Endothelial cell of umbilical vein (primary cell): ENCODE results near the gene TMEM61.
"Not testable (repeated sequence)": the region's sequence is repeated elsewhere in the genome, so short reads cannot be mapped to it uniquely, and the experiment has no call there.

Experiments used
- CTCF ChIP-seq, 2 donors: IDR thresholded peaks; 1 replicate in 1 of 2; 2 replicates in 1 of 2; pipeline ENCODE4 v1.5.1; 2011; ENCODE audit warnings: low read length in 2 of 2, mild to moderate bottlenecking in 2 of 2, moderate library complexity in 2 of 2, control low read depth in 1 of 2, inconsistent platforms in 1 of 2, low read depth in 1 of 2; ENCODE audit not compliant: insufficient read depth in 1 of 2; ENCODE audit errors: extremely low read depth in 1 of 2
- EZH2 ChIP-seq: IDR thresholded peaks from 2 replicates; pipeline ENCODE4 v1.6.1; 2012; ENCODE audit warnings: borderline replicate concordance, low read depth, mild to moderate bottlenecking, moderate library complexity, low read length, inconsistent platforms; ENCODE audit not compliant: severe bottlenecking
- POLR2A ChIP-seq: IDR thresholded peaks from 2 replicates; pipeline ENCODE4 v1.6.1; 2012; ENCODE audit warnings: low read depth, mild to moderate bottlenecking, control low read depth, low read length
- POLR2AphosphoS5 ChIP-seq: IDR thresholded peaks from 2 replicates; pipeline ENCODE4 v1.6.1; 2012; ENCODE audit warnings: low read depth, mild to moderate bottlenecking, control low read depth, low read length, moderate library complexity; ENCODE audit not compliant: insufficient read depth
- TF ChIP-seq, protein P1 (sequence below): IDR thresholded peaks from 2 replicates; pipeline ENCODE4 v1.6.1; 2011; ENCODE audit not compliant: insufficient read depth, insufficient read length

DNA sequence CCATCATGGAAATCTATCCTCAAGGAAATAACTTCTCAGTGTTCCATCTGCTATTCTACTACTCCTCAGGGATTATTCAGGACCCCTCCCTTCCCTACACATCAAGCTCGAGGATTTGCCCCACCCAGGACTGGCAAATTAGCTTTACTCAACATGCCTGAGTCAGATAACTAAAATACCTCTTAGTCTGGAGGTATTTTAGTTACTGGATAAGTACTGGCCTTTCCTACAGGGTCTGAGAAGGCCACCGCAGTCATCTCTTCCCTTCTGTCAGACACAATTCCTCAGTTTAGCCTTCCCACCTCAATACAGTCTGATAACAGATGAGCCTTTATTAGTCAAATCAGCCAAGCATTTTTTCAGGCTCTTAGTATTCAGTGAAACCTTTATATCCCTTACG is 46.3 kb downstream of the TMEM61 start:
- not testable (repeated sequence) for TF ChIP-seq EZH2; CTCF (IDR thresholded peaks at IDR 0.05; ENCODE audit: extremely low read depth in 1 of 2, insufficient read depth in 1 of 2, low read depth in 1 of 2, low read length in 2 of 2); POLR2A; POLR2AphosphoS5
- TF ChIP-seq, protein P1, sequence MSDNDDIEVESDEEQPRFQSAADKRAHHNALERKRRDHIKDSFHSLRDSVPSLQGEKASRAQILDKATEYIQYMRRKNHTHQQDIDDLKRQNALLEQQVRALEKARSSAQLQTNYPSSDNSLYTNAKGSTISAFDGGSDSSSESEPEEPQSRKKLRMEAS: not testable (repeated sequence)
